Activated T-helper 1 cell treated with anti-CD3 and anti-CD28 coated beads, Interleukin-12 subunit alpha, Interleukin-12 subunit beta, Interleukin-2, Interleukin-4 antibody, amounts not matched to agents 30 ng/mL and 10 ng/mL and 1 ng/mL, durations not matched to agents 14 hours and 24 hours and 36 hours (primary cell): ENCODE data around the gene VHLL. TPM values are rescaled to one million over a fixed set of nuclear protein-coding genes. Genes with fewer than 3 reads are reported as not detected.

Source experiments
- DNase-seq: peaks from one replicate; pipeline ENCODE4 v3.0.0; 2021; ENCODE audit warnings: low spot score
- H3K27ac Mint-ChIP-seq: one replicate; pipeline ENCODE4 v1.8.0; 2021; ENCODE audit warnings: mild to moderate bottlenecking, mixed read lengths
- H3K27me3 Mint-ChIP-seq: one replicate; pipeline ENCODE4 v1.8.0; 2022; ENCODE audit warnings: mild to moderate bottlenecking, moderate library complexity, mixed read lengths; ENCODE audit not compliant: insufficient read depth
- H3K36me3 Mint-ChIP-seq: one replicate; pipeline ENCODE4 v1.8.0; 2021; ENCODE audit warnings: low read depth, mixed read lengths
- H3K4me1 Mint-ChIP-seq: one replicate; pipeline ENCODE4 v1.8.0; 2021; ENCODE audit warnings: low read depth, mixed read lengths
- H3K4me3 Mint-ChIP-seq: one replicate; pipeline ENCODE4 v1.8.0; 2021; ENCODE audit warnings: mild to moderate bottlenecking, moderate library complexity, mixed read lengths
- H3K9me3 Mint-ChIP-seq: one replicate; pipeline ENCODE4 v1.8.0; 2021; ENCODE audit warnings: mixed read lengths
- intact Hi-C: fragments of 100-400 bp; cut with micrococcal nuclease; formaldehyde crosslinking; loops from one replicate; pipeline ENCODE4 v1.15.1; 2024
- total RNA-seq: library from RNA; stranded (reverse); gene quantifications from 2 replicates; pipeline ENCODE4 v1.2.3, GENCODE V29; 2022

Gene VHLL
- total RNA-seq, 1 donor from 2014 or later: not detected

GRCh38 chr1:156319664-156320063, 20.6 kb upstream of the VHLL start:
- Mint-ChIP-seq H3K4me1 (no peaks in the 10 kb centered on the region), H3K27ac (no peak overlapping the region), H3K36me3 (peaks cover 45% of the 10 kb centered on the region), H3K4me3 (no peak overlapping the region), H3K27me3 (no peaks in the 10 kb centered on the region), H3K9me3 (no peaks in the 10 kb centered on the region)
- DNase-seq: no peak
- intact Hi-C loops: loop anchor here (1.0 to 2.0 kb wide), 2 partner anchors 173 to 229 kb away; no protein-coding TSS in a partner anchor

- no peaks in the 10 kb centered on the region for H3K27me3 Mint-ChIP-seq
- no peak overlapping the region for H3K27ac Mint-ChIP-seq
- H3K9me3 Mint-ChIP-seq: no peaks in the 10 kb centered on the region
- no peak overlapping the region for H3K4me3 Mint-ChIP-seq
- no peak for DNase-seq
- intact Hi-C loops: no loop called here
- H3K4me1 Mint-ChIP-seq: no peaks in the 10 kb centered on the region
- H3K36me3 Mint-ChIP-seq: peaks cover 53% of the 10 kb centered on the region
These were observed 17.8 kb upstream of the VHLL start for GRCh38 chr1:156316909-156317308.

GRCh38 chr1:156310962-156311361, 11.9 kb upstream of the VHLL start:
- intact Hi-C loops: no loop called here
- H3K36me3 Mint-ChIP-seq: peaks cover 44% of the 10 kb centered on the region
- H3K9me3 Mint-ChIP-seq: no peaks in the 10 kb centered on the region
- H3K4me3 Mint-ChIP-seq: no peak overlapping the region
- no peaks in the 10 kb centered on the region for H3K27me3 Mint-ChIP-seq
- no peak overlapping the region for H3K27ac Mint-ChIP-seq
- H3K4me1 Mint-ChIP-seq: no peaks in the 10 kb centered on the region
- DNase-seq: no peak

DNA sequence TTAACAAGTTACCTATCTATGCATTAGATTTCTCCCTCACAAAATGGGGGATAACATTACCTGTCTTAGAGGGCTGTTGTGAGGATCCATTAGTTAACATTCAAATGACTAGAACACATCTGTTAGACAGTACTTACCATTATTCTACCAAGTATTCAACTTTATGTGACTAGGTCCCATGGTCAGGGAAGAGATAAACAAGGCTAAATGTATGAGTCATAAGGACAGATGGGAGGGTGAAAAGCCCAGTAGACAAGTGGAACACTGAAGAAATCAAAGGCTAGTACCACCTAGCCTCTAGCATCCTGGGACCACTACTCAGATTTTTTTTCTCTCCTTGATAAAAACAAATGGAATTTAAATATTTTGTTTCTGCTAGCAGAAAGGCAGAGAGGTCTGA, 9.0 kb upstream of the VHLL start:
- peaks cover 30% of the 10 kb centered on the region for H3K36me3 Mint-ChIP-seq
- no peaks in the 10 kb centered on the region for H3K4me1 Mint-ChIP-seq
- H3K27me3 Mint-ChIP-seq: no peaks in the 10 kb centered on the region
- intact Hi-C loops: no loop called here
- no peak overlapping the region for H3K27ac Mint-ChIP-seq
- no peak for DNase-seq
- H3K4me3 Mint-ChIP-seq: no peak overlapping the region
- no peaks in the 10 kb centered on the region for H3K9me3 Mint-ChIP-seq

DNA sequence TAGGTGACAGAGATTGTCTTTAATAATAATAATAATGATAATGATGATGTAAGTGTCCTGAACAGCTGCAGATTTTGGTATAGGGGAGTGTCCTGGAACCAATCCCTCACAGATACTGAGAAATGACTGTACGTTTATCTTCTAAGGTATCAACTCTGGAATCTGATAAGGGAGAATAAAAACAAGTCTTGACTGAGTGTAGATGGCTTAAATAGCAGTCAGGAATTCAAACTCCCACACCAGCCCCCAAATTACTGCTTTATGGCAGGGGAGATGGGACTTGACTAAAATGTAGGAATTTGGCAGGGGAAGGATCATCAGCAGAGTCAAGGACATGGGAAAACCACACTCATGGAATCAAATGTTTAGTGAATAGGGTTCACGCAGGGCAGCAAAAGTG, 6.1 kb upstream of the VHLL start:
- Mint-ChIP-seq H3K27me3 (no peaks in the 10 kb centered on the region), H3K4me3 (no peak overlapping the region), H3K27ac (no peak overlapping the region), H3K36me3 (peaks cover 16% of the 10 kb centered on the region), H3K4me1 (no peaks in the 10 kb centered on the region), H3K9me3 (no peaks in the 10 kb centered on the region)
- DNase-seq: no peak
- intact Hi-C loops: no loop called here

GRCh38 chr1:156303241-156303640, 4.1 kb upstream of the VHLL start:
- intact Hi-C loops: no loop called here
- no peaks in the 10 kb centered on the region for H3K9me3 Mint-ChIP-seq
- H3K4me1 Mint-ChIP-seq: no peaks in the 10 kb centered on the region
- DNase-seq: no peak
- H3K27ac Mint-ChIP-seq: no peak overlapping the region
- peaks cover 12% of the 10 kb centered on the region for H3K36me3 Mint-ChIP-seq
- H3K27me3 Mint-ChIP-seq: no peaks in the 10 kb centered on the region
- no peak overlapping the region for H3K4me3 Mint-ChIP-seq

- intact Hi-C loops: loop anchor here (1.0 kb wide), 2 partner anchors 13 to 43 kb away; partner anchors contain the start of genes CCT3, SMG5 and TSACC
- peak; percentile 48 for DNase-seq
- H3K9me3 Mint-ChIP-seq: no peaks in the 10 kb centered on the region
- H3K27ac Mint-ChIP-seq: peak within 1 kb of the TSS; percentile 86
- H3K4me1 Mint-ChIP-seq: peaks cover 15% of the 10 kb centered on the region
- peak within 1 kb of the TSS; percentile 90 for H3K4me3 Mint-ChIP-seq
- peaks cover 3% of the 10 kb centered on the region for H3K36me3 Mint-ChIP-seq
- no peaks in the 10 kb centered on the region for H3K27me3 Mint-ChIP-seq
These were observed 3.6 kb downstream of the VHLL start, which contains the start of gene GLMP for GRCh38 chr1:156295391-156295947. TSS of gene GLMP (minus strand) at chr1:156295679. CDS start at chr1:156295645, 34 bp downstream.

- Mint-ChIP-seq H3K27me3 (no peaks in the 10 kb centered on the region), H3K4me3 (no peak overlapping the region), H3K36me3 (peaks cover 7% of the 10 kb centered on the region), H3K4me1 (peaks cover 15% of the 10 kb centered on the region), H3K9me3 (no peaks in the 10 kb centered on the region), H3K27ac (no peak overlapping the region)
- intact Hi-C loops: no loop called here
- no peak for DNase-seq
These were observed 5.2 kb downstream of the VHLL start for GRCh38 chr1:156293895-156294294.

- no peak overlapping the region for H3K27ac Mint-ChIP-seq
- no peaks in the 10 kb centered on the region for H3K27me3 Mint-ChIP-seq
- no peak overlapping the region for H3K4me3 Mint-ChIP-seq
- H3K4me1 Mint-ChIP-seq: peaks cover 15% of the 10 kb centered on the region
- no peak for DNase-seq
- intact Hi-C loops: no loop called here
- H3K36me3 Mint-ChIP-seq: peaks cover 10% of the 10 kb centered on the region
- no peaks in the 10 kb centered on the region for H3K9me3 Mint-ChIP-seq
These were observed 6.0 kb downstream of the VHLL start for GRCh38 chr1:156293098-156293434.

DNA sequence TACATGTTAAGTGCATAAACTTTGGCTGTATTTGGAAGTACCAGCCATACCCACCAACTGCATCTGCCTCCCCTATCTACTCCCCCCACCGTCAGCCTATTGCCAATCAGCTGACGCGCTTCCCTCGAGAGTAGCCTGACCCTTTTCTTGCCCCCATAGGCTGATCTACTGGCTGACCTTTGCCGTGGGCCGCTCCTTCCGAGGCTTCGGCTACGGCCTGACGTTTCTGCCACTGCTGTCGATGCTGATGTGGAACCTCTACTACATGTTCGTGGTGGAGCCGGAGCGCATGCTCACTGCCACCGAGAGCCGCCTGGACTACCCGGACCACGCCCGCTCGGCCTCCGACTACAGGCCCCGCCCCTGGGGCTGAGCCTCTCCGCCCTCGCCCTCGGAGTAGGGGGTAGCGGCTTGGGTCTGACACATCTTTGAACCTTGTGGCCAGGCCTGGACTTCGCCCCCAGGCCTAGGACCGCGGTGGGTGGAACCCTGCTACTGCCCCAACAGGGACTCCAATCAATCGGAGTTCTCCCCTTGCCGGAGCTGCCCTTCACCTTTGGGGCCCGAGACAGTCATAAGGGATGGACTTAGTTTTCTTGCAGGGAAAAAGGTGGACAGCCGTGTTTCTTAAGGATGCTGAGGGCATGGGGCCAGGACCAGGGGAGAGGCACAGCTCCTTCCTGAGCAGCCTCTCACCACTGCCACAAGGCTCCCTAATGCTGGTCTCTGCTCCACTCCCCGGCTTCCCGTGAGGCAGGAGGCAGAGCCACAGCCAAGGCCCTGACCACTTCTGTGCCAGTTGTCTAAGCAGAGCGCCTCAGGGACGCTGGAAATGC, 7.7 kb downstream of the VHLL start:
- no peaks in the 10 kb centered on the region for H3K9me3 Mint-ChIP-seq
- H3K36me3 Mint-ChIP-seq: peaks cover 11% of the 10 kb centered on the region
- no peak overlapping the region for H3K27ac Mint-ChIP-seq
- peaks cover 15% of the 10 kb centered on the region for H3K4me1 Mint-ChIP-seq
- peak overlapping the region; percentile 64 for H3K4me3 Mint-ChIP-seq
- no peaks in the 10 kb centered on the region for H3K27me3 Mint-ChIP-seq
- DNase-seq: no peak
- intact Hi-C loops: no loop called here

- peaks cover 5% of the 10 kb centered on the region for H3K4me1 Mint-ChIP-seq
- intact Hi-C loops: no loop called here
- no peaks in the 10 kb centered on the region for H3K27me3 Mint-ChIP-seq
- DNase-seq: no peak
- H3K4me3 Mint-ChIP-seq: no peak overlapping the region
- peaks cover 17% of the 10 kb centered on the region for H3K36me3 Mint-ChIP-seq
- H3K9me3 Mint-ChIP-seq: no peaks in the 10 kb centered on the region
- no peak overlapping the region for H3K27ac Mint-ChIP-seq
These were observed 9.2 kb downstream of the VHLL start for GRCh38 chr1:156289857-156290256.

DNA sequence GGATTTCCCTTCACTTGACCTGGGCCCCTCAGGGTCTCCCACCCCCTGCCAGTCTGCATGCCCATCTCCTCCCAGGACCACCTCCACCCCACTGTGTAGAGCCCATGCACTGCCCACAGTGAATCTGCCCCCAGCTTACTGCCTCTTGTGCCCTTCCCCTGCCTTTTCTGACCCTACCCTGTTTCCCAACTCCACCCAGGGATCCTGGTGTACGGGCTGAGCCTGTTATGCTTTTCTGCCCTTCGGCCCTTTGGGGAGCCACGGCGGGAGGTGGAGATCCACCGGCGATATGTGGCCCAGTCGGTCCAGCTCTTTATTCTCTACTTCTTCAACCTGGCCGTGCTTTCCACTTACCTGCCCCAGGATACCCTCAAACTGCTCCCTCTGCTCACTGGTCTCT, 13.0 kb downstream of the VHLL start:
- Mint-ChIP-seq H3K4me1 (peaks cover 30% of the 10 kb centered on the region), H3K27ac (no peak overlapping the region), H3K27me3 (no peaks in the 10 kb centered on the region), H3K9me3 (no peaks in the 10 kb centered on the region), H3K4me3 (no peak overlapping the region), H3K36me3 (peaks cover 14% of the 10 kb centered on the region)
- intact Hi-C loops: no loop called here
- DNase-seq: no peak

- no peak overlapping the region for H3K27ac Mint-ChIP-seq
- intact Hi-C loops: no loop called here
- H3K27me3 Mint-ChIP-seq: no peaks in the 10 kb centered on the region
- peaks cover 37% of the 10 kb centered on the region for H3K4me1 Mint-ChIP-seq
- DNase-seq: no peak
- H3K9me3 Mint-ChIP-seq: no peaks in the 10 kb centered on the region
- H3K36me3 Mint-ChIP-seq: peaks cover 14% of the 10 kb centered on the region
- no peak overlapping the region for H3K4me3 Mint-ChIP-seq
These were observed 13.7 kb downstream of the VHLL start for GRCh38 chr1:156285437-156285836.
